Measurements from ENCODE around the gene MAT2A. TPM values are rescaled to one million over a fixed set of nuclear protein-coding genes. Genes with fewer than 3 reads are reported as not detected.

MAT2A gene
- total and polyA plus RNA-seq, 9 of the 15 experiments (the other 6 are each of a cell fraction or from before 2014, with no cell fraction given) = 130 to 1,027 (median 240) TPM

GRCh38 chr2:85585781-85586105 lies 46.8 kb downstream of the MAT2A start (continued):
- TF ChIP-seq RREB1 (CRISPR knock-in tag; IDR thresholded peaks at IDR 0.05) = no peak
- no peak for TF ChIP-seq CBFA2T3 (IDR thresholded peaks at IDR 0.05)
- TF ChIP-seq ZNF140 (CRISPR knock-in tag; IDR thresholded peaks at IDR 0.05) = no peak
- no peak for TF ChIP-seq U2AF1 (optimal IDR thresholded peaks at IDR 0.05; ENCODE audit: low read depth, low read length)
- no peak for TF ChIP-seq MXI1 (IDR thresholded peaks at IDR 0.05; ENCODE audit: low read depth, low read length)
- no peak for TF ChIP-seq SREBF2 (CRISPR knock-in tag; IDR thresholded peaks at IDR 0.05)
- no peak for TF ChIP-seq RBM15 (IDR thresholded peaks at IDR 0.05; ENCODE audit: insufficient read depth, low read length)
- TF ChIP-seq FOXK1 (CRISPR knock-in tag; IDR thresholded peaks at IDR 0.05; ENCODE audit: borderline replicate concordance) = no peak
- no peak for TF ChIP-seq ZNF655 (CRISPR knock-in tag; IDR thresholded peaks at IDR 0.05)
- no peak for TF ChIP-seq NKRF (IDR thresholded peaks at IDR 0.05; ENCODE audit: borderline replicate concordance)
- no peak for TF ChIP-seq RBBP5 (IDR thresholded peaks at IDR 0.05; ENCODE audit: borderline replicate concordance, insufficient read depth, low read length, poor library complexity, severe bottlenecking)
- TF ChIP-seq FOXA3 (CRISPR knock-in tag; conservative IDR thresholded peaks at IDR 0.05 in 1 of 2, IDR thresholded peaks at IDR 0.05 in 1 of 2) = peak in 1 of 2 experiments; percentile 69; a peak in 2 of 4 replicates
- TF ChIP-seq SMAD3 (CRISPR knock-in tag; conservative IDR thresholded peaks at IDR 0.05) = no peak
- no peak for TF ChIP-seq ZFPM2 (CRISPR knock-in tag; IDR thresholded peaks at IDR 0.05)
- TF ChIP-seq ZKSCAN3 (CRISPR knock-in tag; IDR thresholded peaks at IDR 0.05) = no peak
- no peak for TF ChIP-seq SIN3B (IDR thresholded peaks at IDR 0.05; ENCODE audit: low read depth)
- no peak for TF ChIP-seq ARID3A (IDR thresholded peaks at IDR 0.05; ENCODE audit: borderline replicate concordance, low read depth, low read length)

Measured in K562 (cell line).